Islet of Langerhans (tissue), 1 donor: ENCODE results near the gene PLSCR4.
"Not testable (repeated sequence)": the region's sequence is repeated elsewhere in the genome, so short reads cannot be mapped to it uniquely, and the experiment has no call there.

Experiments used
- FAIRE-seq: peaks from one replicate; lab custom pipeline; 2011; peaks lifted over from hg19 to GRCh38; lab: Jason Lieb, UNC

PLSCR4 gene

DNA sequence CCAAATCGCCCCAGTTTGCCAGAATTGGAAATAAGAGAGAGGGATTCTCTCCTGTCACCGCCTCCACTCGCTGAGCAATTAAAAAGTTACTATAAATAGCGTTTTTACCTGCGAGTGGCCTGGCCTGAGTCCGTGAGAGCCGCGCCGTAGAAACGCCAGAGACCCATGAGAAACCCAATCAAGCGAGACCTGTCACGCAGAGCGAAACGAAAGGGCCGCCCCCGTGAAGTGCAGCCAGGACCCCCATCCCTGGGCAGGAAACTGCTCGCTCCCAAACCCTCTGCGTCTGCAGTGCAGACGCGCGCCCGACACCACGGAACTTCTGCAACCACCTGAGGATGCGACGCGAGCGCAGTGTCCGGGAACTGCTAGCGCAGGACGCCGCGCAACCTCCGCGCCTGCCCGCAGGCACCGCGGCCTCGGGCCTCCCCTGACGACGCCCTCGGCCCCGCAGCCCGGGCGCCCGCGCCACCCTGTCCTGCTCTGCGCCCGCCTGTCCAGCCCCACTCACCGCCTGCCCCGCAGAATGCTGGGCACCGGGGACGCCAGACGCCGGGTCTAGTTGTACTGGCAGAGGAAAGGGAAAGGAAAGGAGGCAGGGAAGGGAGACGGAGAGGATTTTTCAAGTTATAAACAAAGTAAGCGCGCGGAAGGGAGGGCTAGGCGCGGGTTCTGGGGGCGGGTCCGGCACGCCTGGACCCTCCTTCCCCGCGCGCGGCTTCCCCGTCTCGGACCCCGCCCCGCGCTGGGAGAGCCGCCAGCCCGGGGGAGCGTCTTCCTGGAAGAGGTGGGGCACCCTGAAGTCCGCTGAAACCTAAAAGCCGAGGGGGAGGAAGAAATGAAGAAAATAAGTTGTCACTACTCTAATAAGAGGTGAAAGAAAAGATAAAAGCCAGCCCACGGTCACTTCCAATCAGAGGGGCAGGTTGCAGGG is at the start of gene PLSCR4:
TSS of gene PLSCR4 (minus strand) at position 657 of the 934 bp plus-strand sequence. CDS start 29,034 bp downstream, outside the sequence.
- no peak for FAIRE-seq

DNA sequence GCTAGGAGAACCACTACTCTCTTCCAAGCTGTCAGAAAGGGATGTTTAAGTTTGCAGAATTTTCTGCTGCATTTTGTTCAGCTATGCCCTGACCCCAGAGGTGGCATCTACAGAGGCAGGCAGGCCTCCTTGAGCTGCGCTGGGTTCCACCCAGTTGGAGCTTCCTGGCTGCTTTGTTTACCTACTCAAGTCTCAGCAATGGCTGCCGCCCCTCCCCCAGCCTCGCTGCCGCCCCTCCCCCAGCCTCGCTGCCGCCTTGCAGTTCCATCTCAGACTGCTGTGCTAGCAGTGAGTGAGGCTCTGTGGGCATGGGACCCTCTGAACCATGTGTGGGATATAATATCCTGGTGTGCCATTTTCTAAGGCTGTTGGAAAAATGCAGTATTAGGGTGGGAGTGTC is 42.5 kb upstream of the PLSCR4 start:
- FAIRE-seq, result not testable (repeated sequence)

DNA sequence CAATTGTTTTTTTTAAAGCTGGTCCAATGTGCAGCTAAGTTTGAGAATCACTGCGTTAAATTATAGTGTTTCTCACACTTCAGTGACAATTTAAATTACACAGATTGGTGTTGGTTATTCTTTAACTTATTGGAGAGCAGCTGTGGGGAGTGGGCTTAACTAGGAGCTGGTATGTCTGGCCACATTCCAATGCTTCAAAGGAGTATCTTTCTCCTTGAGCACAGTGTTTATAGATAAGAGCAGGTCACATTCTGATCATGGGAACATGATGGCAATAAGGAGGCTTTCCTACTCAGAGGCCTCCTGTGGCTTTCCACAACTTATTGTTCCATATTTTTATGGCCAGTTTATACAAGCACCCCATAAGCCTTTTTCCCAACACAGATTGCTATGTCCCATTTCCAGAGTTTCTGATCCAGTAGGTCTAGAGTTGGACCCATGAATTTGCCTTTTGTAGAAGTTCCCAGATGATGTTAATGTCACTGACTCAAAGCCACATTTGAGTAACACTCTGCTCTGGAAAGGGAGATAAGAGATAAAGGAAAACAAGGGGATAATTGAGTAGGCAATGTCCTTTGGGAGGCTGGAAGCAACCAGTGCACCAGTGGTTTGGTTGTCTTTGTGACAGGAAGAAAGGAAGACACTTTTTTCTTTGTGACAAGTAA is 33.0 kb upstream of the PLSCR4 start:
- FAIRE-seq, result no peak

DNA sequence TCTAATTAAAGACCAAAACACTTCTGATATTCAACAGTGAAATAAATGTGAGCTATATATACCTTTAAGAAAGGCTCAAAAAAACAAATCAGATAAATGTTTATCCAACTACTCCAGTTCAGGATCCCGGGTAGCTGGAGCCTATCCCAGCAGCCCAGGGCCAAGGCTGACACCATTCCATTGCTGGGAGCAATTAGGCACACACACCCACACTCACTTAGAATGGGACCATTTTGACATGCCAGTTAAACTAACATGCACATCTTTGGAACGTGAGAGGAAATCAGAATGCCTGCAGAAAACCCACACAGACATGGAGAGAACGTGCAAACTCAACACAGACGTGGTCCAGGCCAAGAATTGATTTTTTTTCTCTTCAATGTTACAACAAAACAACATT is 30.0 kb upstream of the PLSCR4 start:
- no peak for FAIRE-seq

DNA sequence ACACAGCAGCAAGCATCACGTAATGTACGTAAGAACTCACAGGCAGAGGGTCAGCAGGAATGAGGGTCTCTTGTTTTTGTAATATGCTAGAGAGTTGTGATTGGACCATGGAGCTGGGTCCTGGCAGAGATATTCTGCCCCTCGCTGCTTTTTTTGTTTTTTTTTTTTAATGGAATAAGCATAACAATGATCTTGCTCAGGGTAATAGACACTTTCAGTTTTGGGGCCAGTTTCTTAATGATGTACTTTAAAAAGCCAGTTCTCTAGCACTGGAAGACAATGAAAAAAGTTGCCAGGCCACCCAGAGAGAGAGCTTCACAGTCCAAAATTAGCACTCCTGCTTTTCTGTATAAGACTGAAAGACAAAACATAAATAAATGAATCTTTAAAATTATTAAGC is 29.0 kb upstream of the PLSCR4 start:
- no peak for FAIRE-seq

- FAIRE-seq, result no peak
These were observed 28.1 kb upstream of the PLSCR4 start for GRCh38 chr3:146279013-146279412.

DNA sequence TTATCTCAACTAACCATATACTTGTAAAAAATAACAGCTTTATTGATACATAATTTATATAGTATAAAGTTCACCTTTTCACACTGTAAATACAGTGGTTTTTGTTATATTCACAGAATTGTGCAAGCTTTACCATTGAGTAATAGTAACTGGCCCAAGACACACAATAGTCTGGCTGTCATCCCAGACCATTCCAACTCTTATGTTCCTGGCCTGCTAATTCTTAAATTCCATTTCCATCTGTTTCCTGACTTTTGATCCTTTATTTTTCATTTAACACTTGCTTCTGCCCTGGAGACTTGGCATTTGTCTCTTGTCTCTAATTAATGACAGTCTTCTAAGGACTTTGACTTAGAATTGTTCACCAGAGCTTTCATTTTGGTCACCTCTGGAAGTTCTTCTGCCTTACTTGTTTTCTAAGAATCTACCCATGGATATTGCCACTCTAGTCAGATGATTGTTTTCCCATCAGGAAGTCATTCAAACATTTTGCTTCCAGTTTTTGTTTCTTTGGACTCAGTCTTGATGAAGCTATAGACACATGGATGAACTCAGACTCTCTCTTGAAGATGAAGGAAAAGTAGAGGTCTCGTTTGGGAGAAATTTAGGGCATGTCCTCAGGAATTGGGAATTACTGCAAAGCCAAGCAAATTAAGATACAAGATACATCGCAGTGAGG is 27.2 kb upstream of the PLSCR4 start:
- no peak for FAIRE-seq

GRCh38 chr3:146275476-146275875 is 24.6 kb upstream of the PLSCR4 start:
- no peak for FAIRE-seq

- FAIRE-seq, result no peak
These were observed 23.9 kb upstream of the PLSCR4 start for GRCh38 chr3:146274833-146275232.

DNA sequence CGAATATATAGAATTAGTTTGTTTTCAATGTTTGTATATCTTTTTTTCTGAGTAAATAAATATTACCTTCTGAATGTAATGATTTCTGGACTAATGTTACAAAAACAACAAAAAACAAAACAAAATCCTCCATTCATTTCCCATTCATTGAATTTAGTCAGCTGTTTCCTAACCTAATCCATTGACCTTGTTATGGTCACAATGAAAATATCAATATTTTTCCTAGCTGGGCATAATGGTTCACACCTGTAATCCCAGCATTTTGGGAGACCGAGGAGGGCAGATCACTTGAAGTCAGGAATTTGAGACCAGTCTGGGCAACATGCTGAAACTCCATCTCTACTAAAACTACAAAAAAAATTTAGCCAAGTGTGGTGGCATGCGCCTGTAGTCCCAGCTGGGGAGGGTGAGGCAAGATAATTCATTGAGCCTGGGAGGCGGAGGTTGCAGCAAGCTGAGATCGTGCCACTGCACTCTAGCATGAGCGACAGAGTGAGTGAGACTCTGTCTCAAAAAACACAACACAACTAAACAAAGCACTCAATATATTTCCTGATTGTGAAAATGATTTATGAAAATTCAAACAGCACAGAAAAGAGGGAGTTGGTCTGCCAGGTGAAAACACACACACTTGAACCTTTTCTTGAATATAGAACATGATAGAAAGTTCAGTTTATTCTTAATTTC is 23.0 kb upstream of the PLSCR4 start:
- FAIRE-seq, result no peak

- FAIRE-seq, result no peak
These were observed 20.3 kb upstream of the PLSCR4 start for GRCh38 chr3:146271180-146271579.

- no peak for FAIRE-seq
These were observed 18.4 kb upstream of the PLSCR4 start for GRCh38 chr3:146269271-146269670.

DNA sequence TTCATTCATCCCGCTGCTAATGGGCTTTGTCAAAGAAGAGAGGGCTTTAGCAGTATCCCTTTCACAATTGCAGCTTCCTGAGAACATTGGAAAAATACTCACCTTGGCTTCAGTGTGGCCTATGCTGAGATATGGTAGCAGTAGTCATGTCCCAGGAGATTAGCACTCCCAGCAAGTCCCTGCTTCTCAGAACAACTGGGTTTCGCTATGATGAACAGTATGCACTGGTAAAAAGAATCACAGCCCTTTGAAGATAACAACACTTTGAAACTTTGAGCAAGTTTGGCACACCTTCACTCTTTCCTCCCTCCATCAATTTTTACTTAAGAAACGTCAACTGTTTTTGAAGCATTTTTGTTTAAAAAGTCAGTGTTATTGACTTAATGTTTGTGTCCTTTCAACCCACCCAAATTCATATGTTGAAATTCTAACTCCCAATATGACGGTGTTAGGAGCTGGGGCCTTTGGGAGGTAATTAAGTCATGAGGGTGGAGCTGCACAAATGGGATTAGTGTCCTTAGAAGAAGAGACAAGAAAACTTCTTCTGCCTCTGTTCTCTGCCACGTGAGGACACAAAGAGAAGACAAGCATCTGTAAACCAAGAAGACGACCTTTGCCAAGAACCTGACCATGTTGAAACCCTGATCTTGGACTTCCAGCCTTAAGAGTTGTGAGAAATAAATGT is 17.8 kb upstream of the PLSCR4 start:
- no peak for FAIRE-seq

DNA sequence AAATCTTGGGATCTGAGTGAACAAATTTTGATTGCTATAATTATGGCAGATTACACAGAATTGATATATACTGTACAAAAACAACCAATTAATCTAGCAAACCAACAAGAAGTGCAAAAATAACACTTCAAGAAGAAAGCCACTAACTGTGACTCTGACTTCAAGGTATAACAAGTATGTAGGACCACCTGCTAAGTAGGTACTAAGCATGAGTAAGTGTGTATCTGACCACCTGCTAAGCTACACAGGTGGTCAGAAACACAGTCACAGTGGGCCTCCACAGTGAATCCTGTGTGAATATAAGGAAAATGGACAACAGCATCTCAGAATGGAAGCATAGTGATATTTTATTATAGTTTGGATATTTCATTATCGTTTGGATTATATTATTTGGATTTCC is 14.8 kb upstream of the PLSCR4 start:
- no peak for FAIRE-seq

GRCh38 chr3:146262371-146263110 is 11.6 kb upstream of the PLSCR4 start:
- FAIRE-seq, result no peak

DNA sequence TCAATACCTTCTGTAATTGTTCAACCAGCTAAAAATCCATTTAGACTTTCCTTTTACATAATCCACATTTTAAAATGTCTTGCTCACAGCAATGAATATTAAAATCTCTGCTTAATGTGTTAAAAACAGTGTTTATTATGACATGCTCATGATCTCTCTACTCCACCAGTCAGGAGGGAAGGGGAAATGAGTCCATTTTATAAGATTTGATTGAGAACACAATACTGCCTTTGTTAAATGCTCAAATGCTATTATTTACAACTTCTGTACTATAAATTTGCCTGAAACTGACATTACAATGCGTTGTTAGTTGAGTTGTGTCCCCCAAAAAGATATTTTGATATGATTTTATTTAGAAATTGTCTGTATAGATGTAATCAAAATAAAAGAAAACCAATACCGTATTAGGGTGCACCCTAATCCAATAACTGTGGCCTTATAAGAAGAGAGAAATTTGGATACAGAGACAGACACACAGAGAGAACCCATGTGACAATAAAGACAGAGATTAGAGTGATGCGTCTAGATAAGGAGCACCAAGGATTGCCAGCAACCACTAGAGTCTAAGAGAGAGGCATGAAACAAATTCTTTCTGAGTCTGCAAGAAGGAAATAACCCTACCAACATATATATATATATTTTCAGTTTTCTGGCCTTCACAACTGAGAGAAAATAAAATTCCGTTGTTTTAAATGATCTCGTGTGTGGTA is 9.1 kb upstream of the PLSCR4 start:
- FAIRE-seq, result no peak

- no peak for FAIRE-seq
These were observed 6.1 kb upstream of the PLSCR4 start for GRCh38 chr3:146256851-146257486.

DNA sequence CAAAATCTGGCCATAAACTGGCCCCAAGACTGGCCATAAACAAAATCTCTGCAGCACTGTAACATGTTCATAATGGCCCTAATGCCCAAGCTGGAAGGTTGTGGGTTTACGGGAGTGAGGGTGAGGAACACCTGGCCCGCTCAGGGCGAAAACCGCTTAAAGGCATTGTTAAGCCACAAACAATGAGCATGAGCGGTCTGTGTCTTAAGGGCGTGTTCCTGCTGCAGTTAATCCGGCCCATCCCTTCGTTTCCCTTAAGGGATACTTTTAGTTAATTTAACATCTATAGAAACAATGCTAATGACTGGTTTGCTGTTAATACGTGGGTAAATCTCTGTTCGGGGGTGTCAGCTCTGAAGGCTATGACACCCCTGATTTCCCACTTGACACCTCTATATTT is 1.5 kb upstream of the PLSCR4 start:
- not testable (repeated sequence) for FAIRE-seq

DNA sequence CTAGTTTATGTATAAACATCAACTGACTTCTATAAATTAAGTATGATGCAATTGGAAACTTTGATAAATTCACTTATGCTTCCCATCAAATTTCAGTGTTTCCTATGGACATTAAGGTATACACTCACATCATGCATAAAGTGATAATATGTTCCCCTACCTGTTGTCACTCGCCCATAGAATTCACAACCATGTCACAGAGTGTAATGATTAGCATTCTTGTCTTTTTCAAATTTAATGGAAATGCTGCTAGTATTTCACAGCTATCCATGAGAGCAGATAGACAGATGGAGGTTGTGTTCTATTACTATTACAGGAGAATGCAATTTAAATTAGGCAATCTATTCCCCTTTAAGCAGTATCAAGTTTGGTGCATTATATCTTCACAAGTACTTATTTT is 984 bp downstream of the PLSCR4 start:
- no peak for FAIRE-seq

DNA sequence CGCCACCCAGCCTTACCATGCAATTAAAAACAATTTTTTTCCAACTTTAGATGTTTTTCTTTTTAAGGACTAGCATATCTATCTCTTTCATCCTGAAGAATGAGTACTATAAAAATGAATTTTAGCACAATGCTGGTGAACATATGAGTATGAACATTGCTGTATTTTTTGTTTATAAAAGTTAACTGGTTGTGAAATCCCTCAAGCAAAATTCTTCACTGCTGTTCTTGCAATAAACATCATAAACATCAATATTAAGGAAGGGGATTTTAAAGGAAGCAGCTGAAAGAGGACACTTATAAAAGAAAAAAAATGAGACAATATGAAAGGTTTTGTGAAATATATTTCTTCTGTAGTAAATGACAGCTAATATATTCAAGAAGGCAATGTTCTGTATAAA is 3.0 kb downstream of the PLSCR4 start:
- FAIRE-seq, result no peak
